Measurements from ENCODE around the gene POLA2. TPM values are rescaled to one million over a fixed set of nuclear protein-coding genes. Genes with fewer than 3 reads are reported as not detected.

The POLA2 gene
- total RNA-seq, 1 experiment from 2014 or later, result 37.7 TPM

DNA sequence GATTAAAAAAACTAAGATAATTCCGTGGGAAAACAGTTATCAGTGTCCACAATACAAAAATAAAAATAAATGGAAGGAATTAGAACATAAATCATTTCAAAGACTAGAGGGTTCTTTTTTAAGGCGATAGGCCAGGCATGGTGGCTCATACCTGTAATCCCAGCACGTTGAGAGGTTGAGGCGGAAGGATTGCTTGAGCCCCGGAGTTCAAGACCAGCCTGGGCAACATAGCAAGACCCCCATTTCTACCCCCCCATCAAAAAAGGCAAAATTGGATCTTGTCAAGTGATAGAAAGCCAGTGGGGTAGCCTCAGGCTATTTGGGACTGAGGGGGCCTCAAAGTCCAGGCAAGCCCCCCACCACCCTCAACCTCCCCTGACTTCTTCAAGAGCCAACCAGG, 20.6 kb upstream of the POLA2 start:
- H3K4me3 Mint-ChIP-seq, result no peak overlapping the region

More for the DNA sequence above, 20.6 kb upstream of the POLA2 start:
- no peak overlapping the region for H2BK12ac ChIP-seq (ENCODE audit: insufficient read length, low read depth, low read length)
- Mint-ChIP-seq H3K27ac (no peak overlapping the region), H3K36me3 (ENCODE audit: insufficient read depth in 1 of 3, low read depth in 3 of 3) (peaks cover 9 to 16% (median 10%) of the 10 kb centered on the region in 3 experiments), H3K27me3 (ENCODE audit: low read depth) (peaks cover 2% of the 10 kb centered on the region; the same call in 1 of the 2 replicates), H3K9me3 (peaks cover 0 to 10% of the 10 kb centered on the region in 2 experiments; a peak in 4 of 5 replicates), H3K4me1 (peaks cover 25 to 27% of the 10 kb centered on the region in 2 experiments)
- no peaks in the 10 kb centered on the region for H3K79me1 ChIP-seq (ENCODE audit: insufficient read depth, low read depth, low read length, poor library complexity, severe bottlenecking)
- H4K5ac ChIP-seq (ENCODE audit: insufficient read length, low read depth, low read length), result no peak overlapping the region
- peaks cover 5% of the 10 kb centered on the region for H3K4me1 ChIP-seq (ENCODE audit: insufficient read depth, low read length)
- WGBS (ENCODE audit: extremely low coverage, insufficient read length, low lambda C conversion rate), result no CpG with 5 or more reads among the region's 5 CpGs
- no peak overlapping the region for H2BK120ac ChIP-seq (ENCODE audit: low read depth, low read length, poor library complexity, severe bottlenecking)
- H4K91ac ChIP-seq (ENCODE audit: insufficient read length, low read depth, low read length), result no peak overlapping the region
- H3K27ac ChIP-seq (ENCODE audit: insufficient read length, low read depth, low read length), result no peak overlapping the region
- no peak overlapping the region for H3K4me2 ChIP-seq (ENCODE audit: insufficient read depth, insufficient read length, low read length)
- no peaks in the 10 kb centered on the region for H3K79me2 ChIP-seq (ENCODE audit: insufficient read depth, low read length)
- no peaks in the 10 kb centered on the region for H3K23me2 ChIP-seq (ENCODE audit: insufficient read length, low read depth, low read length, poor library complexity, severe bottlenecking)
- H2BK5ac ChIP-seq (ENCODE audit: insufficient read length, low read length), result no peak overlapping the region
- no peak overlapping the region for H3T11ph ChIP-seq (ENCODE audit: low read length)
- DNase-seq, result no peak
- H2AK5ac ChIP-seq (ENCODE audit: insufficient read length, low read length), result no peak overlapping the region
- H2BK20ac ChIP-seq (ENCODE audit: low read depth, low read length, poor library complexity, severe bottlenecking), result no peak overlapping the region
- no peak overlapping the region for H3K56ac ChIP-seq (ENCODE audit: insufficient read length, low read depth, low read length)
- no peak overlapping the region for H2AFZ ChIP-seq (ENCODE audit: low read length)
- H3K9ac ChIP-seq (ENCODE audit: extremely low read depth, insufficient read length, low read length), result no peak overlapping the region
- H2BK15ac ChIP-seq (ENCODE audit: low read depth, low read length), result no peak overlapping the region
- H3K27me3 ChIP-seq (ENCODE audit: insufficient read depth, low read length), result no peaks in the 10 kb centered on the region
- H3K23ac ChIP-seq (ENCODE audit: insufficient read length, low read depth, low read length), result no peak overlapping the region
- TF ChIP-seq, protein P1, sequence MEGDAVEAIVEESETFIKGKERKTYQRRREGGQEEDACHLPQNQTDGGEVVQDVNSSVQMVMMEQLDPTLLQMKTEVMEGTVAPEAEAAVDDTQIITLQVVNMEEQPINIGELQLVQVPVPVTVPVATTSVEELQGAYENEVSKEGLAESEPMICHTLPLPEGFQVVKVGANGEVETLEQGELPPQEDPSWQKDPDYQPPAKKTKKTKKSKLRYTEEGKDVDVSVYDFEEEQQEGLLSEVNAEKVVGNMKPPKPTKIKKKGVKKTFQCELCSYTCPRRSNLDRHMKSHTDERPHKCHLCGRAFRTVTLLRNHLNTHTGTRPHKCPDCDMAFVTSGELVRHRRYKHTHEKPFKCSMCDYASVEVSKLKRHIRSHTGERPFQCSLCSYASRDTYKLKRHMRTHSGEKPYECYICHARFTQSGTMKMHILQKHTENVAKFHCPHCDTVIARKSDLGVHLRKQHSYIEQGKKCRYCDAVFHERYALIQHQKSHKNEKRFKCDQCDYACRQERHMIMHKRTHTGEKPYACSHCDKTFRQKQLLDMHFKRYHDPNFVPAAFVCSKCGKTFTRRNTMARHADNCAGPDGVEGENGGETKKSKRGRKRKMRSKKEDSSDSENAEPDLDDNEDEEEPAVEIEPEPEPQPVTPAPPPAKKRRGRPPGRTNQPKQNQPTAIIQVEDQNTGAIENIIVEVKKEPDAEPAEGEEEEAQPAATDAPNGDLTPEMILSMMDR (conservative IDR thresholded peaks at IDR 0.05), result no peak
- no peaks in the 10 kb centered on the region for H3K9me3 ChIP-seq (ENCODE audit: control insufficient read depth, low read depth, low read length)
- no peak overlapping the region for H4K8ac ChIP-seq (replicated peaks; ENCODE audit: insufficient read length, low read depth, low read length)
- H3K14ac ChIP-seq (ENCODE audit: insufficient read depth, low read length), result no peak overlapping the region
- no peak overlapping the region for H3K18ac ChIP-seq (ENCODE audit: insufficient read length, low read depth, low read length)
- no peak overlapping the region for H3K4ac ChIP-seq (ENCODE audit: low read depth, low read length)
- no peaks in the 10 kb centered on the region for H4K20me1 ChIP-seq (ENCODE audit: control insufficient read depth, insufficient read depth, insufficient read length)

Measured in H9 (cell line).